A549 (cell line): ENCODE results near the gene FBLN1. TPM values are rescaled to one million over a fixed set of nuclear protein-coding genes. Genes with fewer than 3 reads are reported as not detected.

Source experiments
- ATAC-seq, 2 experiments: fragments of 200-7000 bp in 1 of 2; fragments of >200 bp in 1 of 2; cut with Nextera tagmentation in 1 of 2; cut with Tn5 transposase in 1 of 2; 3 replicates each; pipeline versions ENCODE4 v1.8.0 to v1.9.1; 2018 to 2020; ENCODE audit warnings: mild to moderate bottlenecking in 1 of 2, moderate library complexity in 1 of 2
- CTCF ChIA-PET: fragments of 300-600 bp; sonication (Branson Sonifier 250); formaldehyde crosslinking; extraction: SDS; loops from one replicate; lab custom pipeline; 2021; ENCODE audit warnings: antibody characterized with exemption, inconsistent platforms; lab: Yijun Ruan, JAX
- POLR2A ChIA-PET: fragments of 350-600 bp; formaldehyde crosslinking; extraction: SDS; loops from one replicate; lab custom pipeline; 2021; ENCODE audit warnings: antibody characterized with exemption, inconsistent platforms; lab: Yijun Ruan, JAX
- DNase-seq, 2 experiments: peaks; one replicate each; pipeline versions ENCODE4 v3.0.0 to v3.0.0-alpha.2; 2011 to 2016; ENCODE audit warnings: low read depth in 1 of 2, low spot score in 1 of 2
- FAIRE-seq: peaks from 2 replicates; lab custom pipeline; 2011; peaks lifted over from hg19 to GRCh38; lab: Jason Lieb, UNC
- H3K27ac ChIP-seq, 2 experiments: fragments of >200 bp; sonication (Bioruptor Twin); formaldehyde crosslinking; 3 replicates each; pipeline ENCODE4 v1.5.1; 2016 to 2017
- H3K4me1 ChIP-seq: fragments of >200 bp; sonication (Bioruptor Twin); formaldehyde crosslinking; 3 replicates; pipeline ENCODE4 v1.6.1; 2016
- H3K4me2 ChIP-seq: fragments of >200 bp; sonication (Bioruptor Twin); formaldehyde crosslinking; 3 replicates; pipeline ENCODE4 v1.6.1; 2016
- H3K4me3 ChIP-seq: fragments of >200 bp; sonication (Bioruptor Twin); formaldehyde crosslinking; 3 replicates; pipeline ENCODE4 v1.5.1; 2016
- H3K9me3 ChIP-seq: fragments of >200 bp; sonication (Bioruptor Twin); formaldehyde crosslinking; 3 replicates; pipeline ENCODE4 v1.6.1; 2016
- CBX8 ChIP-seq: fragments of 200-600 bp; sonication (generic); IDR thresholded peaks from 2 replicates; pipeline ENCODE4 v1.6.1; 2016
- CHD4 ChIP-seq: fragments of 200-600 bp; sonication (generic); IDR thresholded peaks from 2 replicates; pipeline ENCODE4 v1.6.1; 2016; ENCODE audit warnings: antibody characterized with exemption, mild to moderate bottlenecking, borderline replicate concordance
- EHF ChIP-seq: fragments of 250-450 bp; sonication (Bioruptor Pico); IDR thresholded peaks from 2 replicates; pipeline ENCODE4 v1.5.0; 2020; ENCODE audit warnings: mild to moderate bottlenecking
- EP300 ChIP-seq, 2 experiments: fragments of >200 bp; sonication (Bioruptor Twin); formaldehyde crosslinking; IDR thresholded peaks; 2 replicates in 1 of 2; 3 replicates in 1 of 2; pipeline ENCODE4 v1.6.1; 2016 to 2017
- FOSB ChIP-seq: fragments of 250-450 bp; sonication (Bioruptor Pico); IDR thresholded peaks from 2 replicates; pipeline ENCODE4 v1.5.0; 2020; ENCODE audit warnings: mild to moderate bottlenecking, moderate library complexity
- FOSL2 ChIP-seq, 2 experiments: fragments of 450-650 bp in 1 of 2; fragments of >200 bp in 1 of 2; sonication (Bioruptor Twin) in 1 of 2; formaldehyde crosslinking; IDR thresholded peaks; 2 replicates each; pipeline versions ENCODE4 v1.5.0 to v1.6.1; 2016 to 2020; ENCODE audit warnings: mild to moderate bottlenecking in 1 of 2, moderate library complexity in 1 of 2
- FOXS1 ChIP-seq: fragments of 250-450 bp; sonication (Bioruptor Pico); IDR thresholded peaks from 2 replicates; pipeline ENCODE4 v1.5.0; 2020; ENCODE audit warnings: mild to moderate bottlenecking, moderate library complexity
- GATA3 ChIP-seq: IDR thresholded peaks from 2 replicates; pipeline ENCODE4 v1.6.1; 2012; ENCODE audit warnings: borderline replicate concordance
- HOXA7 ChIP-seq: fragments of 250-450 bp; sonication (Bioruptor Pico); IDR thresholded peaks from 2 replicates; pipeline ENCODE4 v1.5.0; 2020; ENCODE audit warnings: mild to moderate bottlenecking, moderate library complexity
- KDM5A ChIP-seq: fragments of 200-600 bp; sonication (generic); IDR thresholded peaks from 2 replicates; pipeline ENCODE4 v1.6.1; 2016; ENCODE audit warnings: antibody characterized with exemption, mild to moderate bottlenecking
- MAFK ChIP-seq: fragments of 450-650 bp; IDR thresholded peaks from 2 replicates; pipeline ENCODE4 v1.6.1; 2014; ENCODE audit not compliant: partially characterized antibody
- MAZ ChIP-seq: fragments of 150-350 bp; IDR thresholded peaks from 2 replicates; pipeline ENCODE4 v1.6.1; 2014; ENCODE audit warnings: antibody characterized with exemption, low read depth, low read length, borderline replicate concordance
- MYC ChIP-seq: IDR thresholded peaks from 2 replicates; pipeline ENCODE4 v1.6.1; 2012; ENCODE audit warnings: mild to moderate bottlenecking, inconsistent platforms, low read length, improper control_type of control experiment, borderline replicate concordance
- NPAS2 ChIP-seq: fragments of 250-450 bp; sonication (Bioruptor Pico); IDR thresholded peaks from 2 replicates; pipeline ENCODE4 v1.8.0; 2022; ENCODE audit warnings: mild to moderate bottlenecking, moderate library complexity, borderline replicate concordance
- PHF8 ChIP-seq: fragments of 200-600 bp; sonication (generic); IDR thresholded peaks from 2 replicates; pipeline ENCODE4 v1.6.1; 2016; ENCODE audit warnings: low read depth, mild to moderate bottlenecking, antibody characterized with exemption, moderate library complexity, borderline replicate concordance
- POLR2A ChIP-seq: IDR thresholded peaks from 2 replicates; pipeline ENCODE4 v1.6.1; 2012; ENCODE audit warnings: mild to moderate bottlenecking, low read length
- RAD21 ChIP-seq, 2 experiments: fragments of >200 bp in 1 of 2; sonication (Bioruptor Twin) in 1 of 2; formaldehyde crosslinking in 1 of 2; IDR thresholded peaks in 1 of 2; conservative IDR thresholded peaks in 1 of 2; 2 replicates in 1 of 2; 3 replicates in 1 of 2; pipeline ENCODE4 v1.6.1; 2012 to 2018; ENCODE audit warnings: inconsistent platforms in 1 of 2
- SREBF2 ChIP-seq: fragments of 450-650 bp; IDR thresholded peaks from 2 replicates; pipeline ENCODE4 v1.6.1; 2014; ENCODE audit warnings: mild to moderate bottlenecking, moderate library complexity
- TFCP2L1 ChIP-seq: fragments of 250-450 bp; sonication (Bioruptor Pico); IDR thresholded peaks from 2 replicates; pipeline ENCODE4 v1.5.0; 2021; ENCODE audit warnings: mild to moderate bottlenecking
- TP53 ChIP-seq: fragments of 250-450 bp; sonication (Bioruptor Pico); IDR thresholded peaks from 2 replicates; pipeline ENCODE4 v1.5.0; 2021; ENCODE audit warnings: mild to moderate bottlenecking, moderate library complexity
- ZC3H11A ChIP-seq: fragments of 450-650 bp; IDR thresholded peaks from 2 replicates; pipeline ENCODE4 v1.6.1; 2014; ENCODE audit warnings: antibody characterized with exemption, mild to moderate bottlenecking
- WGBS: methylation state at CpG from one replicate; pipeline ENCODE4 v1.1.6; 2017; ENCODE audit errors: missing lambda C conversion rate; 5-methylcytosine and 5-hydroxymethylcytosine counted together
- polyA plus RNA-seq, 4 experiments: library from polyadenylated mRNA; depleted of rRNA in 3 of 4; stranded (reverse); fragments of >200 nt; fragmentation: RNase III in 1 of 4; extraction: RNeasy Plus Mini Kit Qiagen cat#74134 plus additional on column Dnase treatment in 1 of 4; gene quantifications; 2 replicates in 3 of 4; 3 replicates in 1 of 4; pipeline ENCODE4 v1.2.3, GENCODE V29; 2011 to 2017
- TF ChIP-seq, protein P1 (sequence below): fragments of 250-450 bp; sonication (Bioruptor Pico); IDR thresholded peaks from 2 replicates; pipeline ENCODE4 v1.5.0; 2020; ENCODE audit warnings: low read depth, mild to moderate bottlenecking, moderate library complexity
- TF ChIP-seq, protein P2 (sequence below): IDR thresholded peaks from 2 replicates; pipeline ENCODE4 v1.6.1; 2012
- TF ChIP-seq, protein P3 (sequence below): fragments of >200 bp; sonication (Bioruptor Twin); formaldehyde crosslinking; IDR thresholded peaks from 3 replicates; pipeline ENCODE4 v1.6.1; 2016
- TF ChIP-seq, protein P4 (sequence below): fragments of >200 bp; sonication (Bioruptor Twin); formaldehyde crosslinking; IDR thresholded peaks from 3 replicates; pipeline ENCODE4 v1.5.1; 2016
- TF ChIP-seq, protein P5 (sequence below): fragments of 200-600 bp; sonication (generic); IDR thresholded peaks from 2 replicates; pipeline ENCODE4 v1.6.1; 2016; ENCODE audit warnings: antibody characterized with exemption, mild to moderate bottlenecking, moderate library complexity
- TF ChIP-seq, protein P6 (sequence below): fragments of >200 bp; sonication (Bioruptor Twin); formaldehyde crosslinking; IDR thresholded peaks from 2 replicates; pipeline ENCODE4 v1.6.1; 2016
- TF ChIP-seq, protein P7 (sequence below): IDR thresholded peaks from 2 replicates; pipeline ENCODE4 v1.6.1; 2012

The FBLN1 gene
- polyA plus RNA-seq, 2 of the 4 experiments (the other 2 are of a cell fraction): 18.2 to 32.7 TPM

DNA sequence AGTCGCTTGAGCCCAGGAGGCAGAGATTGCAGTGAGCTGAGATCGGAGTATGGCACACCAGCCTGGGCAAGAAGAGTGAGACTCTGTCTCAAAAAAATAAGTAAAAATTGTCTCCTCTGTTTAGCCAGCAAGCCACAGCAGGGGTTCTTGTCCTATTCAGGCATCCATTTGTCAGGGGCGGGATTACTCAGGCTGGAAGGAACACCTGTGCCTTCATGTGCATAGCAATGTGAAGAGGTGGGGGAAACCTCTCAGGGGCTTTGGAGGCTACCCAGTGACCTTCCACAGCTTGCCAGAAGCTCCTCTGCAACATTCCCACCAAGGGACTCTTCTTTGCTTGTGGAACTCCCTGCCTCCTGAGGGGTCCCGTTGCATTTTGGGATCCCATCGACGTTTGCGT lies 63.3 kb downstream of the FBLN1 start:
- ChIA-PET CTCF (interaction anchor here (4.0 to 6.4 kb wide), 2 partner anchors 12 kb away, joined by 19 to 31 read pairs; no protein-coding TSS in a partner anchor), POLR2A (no interaction called here)
- no peak overlapping the region for H3K4me2 ChIP-seq
- no peak overlapping the region for H3K4me3 ChIP-seq
- no peak for ATAC-seq
- no peak for FAIRE-seq
- peaks cover 8% of the 10 kb centered on the region for H3K9me3 ChIP-seq
- DNase-seq: no peak
- 89% methylated on average over 7 of the region's 7 CpGs for WGBS
- no peak overlapping the region for H3K27ac ChIP-seq
- no peak for TF ChIP-seq TFCP2L1 (CRISPR knock-in tag)
- TF ChIP-seq RAD21 (conservative IDR thresholded peaks at IDR 0.05 in 1 of 2, IDR thresholded peaks at IDR 0.05 in 1 of 2): no peak
- TF ChIP-seq GATA3: no peak
- TF ChIP-seq, protein P1, sequence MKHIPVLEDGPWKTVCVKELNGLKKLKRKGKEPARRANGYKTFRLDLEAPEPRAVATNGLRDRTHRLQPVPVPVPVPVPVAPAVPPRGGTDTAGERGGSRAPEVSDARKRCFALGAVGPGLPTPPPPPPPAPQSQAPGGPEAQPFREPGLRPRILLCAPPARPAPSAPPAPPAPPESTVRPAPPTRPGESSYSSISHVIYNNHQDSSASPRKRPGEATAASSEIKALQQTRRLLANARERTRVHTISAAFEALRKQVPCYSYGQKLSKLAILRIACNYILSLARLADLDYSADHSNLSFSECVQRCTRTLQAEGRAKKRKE: no peak
- TF ChIP-seq ZC3H11A: no peak
- no peak for TF ChIP-seq CHD4
- TF ChIP-seq FOXS1 (CRISPR knock-in tag): no peak
- no peak for TF ChIP-seq NPAS2 (CRISPR knock-in tag)
- TF ChIP-seq, protein P2, sequence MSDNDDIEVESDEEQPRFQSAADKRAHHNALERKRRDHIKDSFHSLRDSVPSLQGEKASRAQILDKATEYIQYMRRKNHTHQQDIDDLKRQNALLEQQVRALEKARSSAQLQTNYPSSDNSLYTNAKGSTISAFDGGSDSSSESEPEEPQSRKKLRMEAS: no peak
- no peak for TF ChIP-seq POLR2A
- TF ChIP-seq, protein P3, sequence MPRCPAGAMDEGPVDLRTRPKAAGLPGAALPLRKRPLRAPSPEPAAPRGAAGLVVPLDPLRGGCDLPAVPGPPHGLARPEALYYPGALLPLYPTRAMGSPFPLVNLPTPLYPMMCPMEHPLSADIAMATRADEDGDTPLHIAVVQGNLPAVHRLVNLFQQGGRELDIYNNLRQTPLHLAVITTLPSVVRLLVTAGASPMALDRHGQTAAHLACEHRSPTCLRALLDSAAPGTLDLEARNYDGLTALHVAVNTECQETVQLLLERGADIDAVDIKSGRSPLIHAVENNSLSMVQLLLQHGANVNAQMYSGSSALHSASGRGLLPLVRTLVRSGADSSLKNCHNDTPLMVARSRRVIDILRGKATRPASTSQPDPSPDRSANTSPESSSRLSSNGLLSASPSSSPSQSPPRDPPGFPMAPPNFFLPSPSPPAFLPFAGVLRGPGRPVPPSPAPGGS: no peak
- H3K4me1 ChIP-seq: no peaks in the 10 kb centered on the region

DNA sequence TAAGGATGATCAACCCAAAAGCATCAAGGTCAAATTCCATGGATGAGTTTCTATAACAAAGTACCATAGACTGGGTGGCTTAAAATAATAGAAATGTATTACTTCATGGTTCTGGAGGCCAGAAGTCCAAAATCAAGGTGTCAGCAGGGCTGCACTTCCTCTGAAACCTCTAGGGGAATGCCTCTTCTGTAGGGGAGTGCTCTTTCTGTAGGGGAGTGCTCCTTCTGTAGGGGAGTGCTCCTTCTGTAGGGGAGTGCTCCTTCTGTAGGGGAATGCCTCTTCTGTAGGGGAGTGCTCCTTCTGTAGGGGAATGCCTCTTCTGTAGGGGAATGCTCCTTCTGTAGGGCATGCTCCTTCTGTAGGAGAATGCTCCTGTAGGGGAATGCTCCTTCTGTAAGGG lies 65.5 kb downstream of the FBLN1 start:
- Histone ChIP-seq H3K4me1 (no peaks in the 10 kb centered on the region), H3K9me3 (peaks cover 18% of the 10 kb centered on the region), H3K4me3 (no peak overlapping the region), H3K4me2 (no peak overlapping the region), H3K27ac (no peak overlapping the region)
- ChIA-PET POLR2A (no interaction called here), CTCF (interaction anchor here (4.0 to 6.4 kb wide), 2 partner anchors 9 to 15 kb away, joined by 19 to 31 read pairs; no protein-coding TSS in a partner anchor)
- FAIRE-seq: no peak
- no peak for DNase-seq
- no peak for ATAC-seq
- TF ChIP-seq, protein P4, sequence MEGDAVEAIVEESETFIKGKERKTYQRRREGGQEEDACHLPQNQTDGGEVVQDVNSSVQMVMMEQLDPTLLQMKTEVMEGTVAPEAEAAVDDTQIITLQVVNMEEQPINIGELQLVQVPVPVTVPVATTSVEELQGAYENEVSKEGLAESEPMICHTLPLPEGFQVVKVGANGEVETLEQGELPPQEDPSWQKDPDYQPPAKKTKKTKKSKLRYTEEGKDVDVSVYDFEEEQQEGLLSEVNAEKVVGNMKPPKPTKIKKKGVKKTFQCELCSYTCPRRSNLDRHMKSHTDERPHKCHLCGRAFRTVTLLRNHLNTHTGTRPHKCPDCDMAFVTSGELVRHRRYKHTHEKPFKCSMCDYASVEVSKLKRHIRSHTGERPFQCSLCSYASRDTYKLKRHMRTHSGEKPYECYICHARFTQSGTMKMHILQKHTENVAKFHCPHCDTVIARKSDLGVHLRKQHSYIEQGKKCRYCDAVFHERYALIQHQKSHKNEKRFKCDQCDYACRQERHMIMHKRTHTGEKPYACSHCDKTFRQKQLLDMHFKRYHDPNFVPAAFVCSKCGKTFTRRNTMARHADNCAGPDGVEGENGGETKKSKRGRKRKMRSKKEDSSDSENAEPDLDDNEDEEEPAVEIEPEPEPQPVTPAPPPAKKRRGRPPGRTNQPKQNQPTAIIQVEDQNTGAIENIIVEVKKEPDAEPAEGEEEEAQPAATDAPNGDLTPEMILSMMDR: no peak
- TF ChIP-seq, protein P5, sequence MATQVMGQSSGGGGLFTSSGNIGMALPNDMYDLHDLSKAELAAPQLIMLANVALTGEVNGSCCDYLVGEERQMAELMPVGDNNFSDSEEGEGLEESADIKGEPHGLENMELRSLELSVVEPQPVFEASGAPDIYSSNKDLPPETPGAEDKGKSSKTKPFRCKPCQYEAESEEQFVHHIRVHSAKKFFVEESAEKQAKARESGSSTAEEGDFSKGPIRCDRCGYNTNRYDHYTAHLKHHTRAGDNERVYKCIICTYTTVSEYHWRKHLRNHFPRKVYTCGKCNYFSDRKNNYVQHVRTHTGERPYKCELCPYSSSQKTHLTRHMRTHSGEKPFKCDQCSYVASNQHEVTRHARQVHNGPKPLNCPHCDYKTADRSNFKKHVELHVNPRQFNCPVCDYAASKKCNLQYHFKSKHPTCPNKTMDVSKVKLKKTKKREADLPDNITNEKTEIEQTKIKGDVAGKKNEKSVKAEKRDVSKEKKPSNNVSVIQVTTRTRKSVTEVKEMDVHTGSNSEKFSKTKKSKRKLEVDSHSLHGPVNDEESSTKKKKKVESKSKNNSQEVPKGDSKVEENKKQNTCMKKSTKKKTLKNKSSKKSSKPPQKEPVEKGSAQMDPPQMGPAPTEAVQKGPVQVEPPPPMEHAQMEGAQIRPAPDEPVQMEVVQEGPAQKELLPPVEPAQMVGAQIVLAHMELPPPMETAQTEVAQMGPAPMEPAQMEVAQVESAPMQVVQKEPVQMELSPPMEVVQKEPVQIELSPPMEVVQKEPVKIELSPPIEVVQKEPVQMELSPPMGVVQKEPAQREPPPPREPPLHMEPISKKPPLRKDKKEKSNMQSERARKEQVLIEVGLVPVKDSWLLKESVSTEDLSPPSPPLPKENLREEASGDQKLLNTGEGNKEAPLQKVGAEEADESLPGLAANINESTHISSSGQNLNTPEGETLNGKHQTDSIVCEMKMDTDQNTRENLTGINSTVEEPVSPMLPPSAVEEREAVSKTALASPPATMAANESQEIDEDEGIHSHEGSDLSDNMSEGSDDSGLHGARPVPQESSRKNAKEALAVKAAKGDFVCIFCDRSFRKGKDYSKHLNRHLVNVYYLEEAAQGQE: no peak
- TF ChIP-seq EP300 (IDR thresholded peaks at IDR 0.05) (no peak), HOXA7 (CRISPR knock-in tag) (no peak), FOSB (CRISPR knock-in tag) (no peak), PHF8 (no peak), MYC (no peak), RAD21 (conservative IDR thresholded peaks at IDR 0.05 in 1 of 2, IDR thresholded peaks at IDR 0.05 in 1 of 2) (no peak), EHF (no peak), CHD4 (no peak), MAFK (no peak), FOSL2 (IDR thresholded peaks at IDR 0.05) (no peak), FOSL2 (CRISPR knock-in tag; IDR thresholded peaks at IDR 0.05) (no peak), MAZ (no peak), TP53 (CRISPR knock-in tag) (no peak), CBX8 (no peak), SREBF2 (no peak), KDM5A (no peak)
- TF ChIP-seq, protein P6, sequence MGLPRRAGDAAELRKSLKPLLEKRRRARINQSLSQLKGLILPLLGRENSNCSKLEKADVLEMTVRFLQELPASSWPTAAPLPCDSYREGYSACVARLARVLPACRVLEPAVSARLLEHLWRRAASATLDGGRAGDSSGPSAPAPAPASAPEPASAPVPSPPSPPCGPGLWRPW: no peak
- TF ChIP-seq, protein P7, sequence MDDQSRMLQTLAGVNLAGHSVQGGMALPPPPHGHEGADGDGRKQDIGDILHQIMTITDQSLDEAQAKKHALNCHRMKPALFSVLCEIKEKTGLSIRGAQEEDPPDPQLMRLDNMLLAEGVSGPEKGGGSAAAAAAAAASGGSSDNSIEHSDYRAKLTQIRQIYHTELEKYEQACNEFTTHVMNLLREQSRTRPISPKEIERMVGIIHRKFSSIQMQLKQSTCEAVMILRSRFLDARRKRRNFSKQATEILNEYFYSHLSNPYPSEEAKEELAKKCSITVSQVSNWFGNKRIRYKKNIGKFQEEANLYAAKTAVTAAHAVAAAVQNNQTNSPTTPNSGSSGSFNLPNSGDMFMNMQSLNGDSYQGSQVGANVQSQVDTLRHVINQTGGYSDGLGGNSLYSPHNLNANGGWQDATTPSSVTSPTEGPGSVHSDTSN: no peak
- TF ChIP-seq, protein P2: no peak
